Right lobe of liver (tissue), 4 donors: ENCODE results near the gene AMHR2.

ENCODE experiments used
- CTCF ChIP-seq, 4 donors: fragments of 200-600 bp in 3 of 4; fragments of 450-650 bp in 1 of 4; IDR thresholded peaks; one replicate each; pipeline versions ENCODE4 v1.5.1 to v1.8.0; 2016 to 2022; ENCODE audit warnings: antibody characterized with exemption in 4 of 4, mild to moderate bottlenecking in 2 of 4
- POLR2A ChIP-seq: fragments of 450-650 bp; IDR thresholded peaks from one replicate; pipeline ENCODE4 v1.6.1; 2017; ENCODE audit warnings: antibody characterized with exemption, mild to moderate bottlenecking
- donor health status: DM: no; HTN: no; CAD: no.
- donor health status: DM: no; HTN: no; CAD: no.
- donor health status: DM: no; HTN: yes; CAD: no.

GRCh38 chr12:53399896-53400295, 23.8 kb upstream of the AMHR2 start:
- no peak for TF ChIP-seq CTCF (IDR thresholded peaks at IDR 0.05)
- no peak for TF ChIP-seq POLR2A
